GM23338 (cell line): ENCODE data around the gene TGDS. TPM values are rescaled to one million over a fixed set of nuclear protein-coding genes. Genes with fewer than 3 reads are reported as not detected.

ENCODE experiments used
- ATAC-seq: fragments of 200-7000 bp; cut with Tn5 transposase; 3 replicates; pipeline ENCODE4 v1.9.1; 2020
- DNase-seq: peaks from one replicate; pipeline ENCODE4 v3.0.0-alpha.2; 2015; ENCODE audit warnings: low spot score
- H2AFZ ChIP-seq: fragments of 200-600 bp; sonication (generic); 2 replicates; pipeline ENCODE4 v1.8.0; 2016; ENCODE audit warnings: antibody characterized with exemption, mild to moderate bottlenecking, moderate library complexity
- H3F3A ChIP-seq: fragments of 200-600 bp; sonication (generic); replicated peaks from 2 replicates; pipeline ENCODE4 v1.8.0; 2017; ENCODE audit warnings: antibody characterized with exemption, mixed run types, low read depth
- H3K27ac ChIP-seq: fragments of 200-600 bp; sonication (generic); 2 replicates; pipeline ENCODE4 v1.6.1; 2016; ENCODE audit warnings: low read depth
- H3K27me3 ChIP-seq: fragments of 200-600 bp; sonication (generic); 2 replicates; pipeline ENCODE4 v1.8.0; 2016; ENCODE audit warnings: mild to moderate bottlenecking, mixed run types, moderate library complexity; ENCODE audit not compliant: insufficient read depth
- H3K36me3 ChIP-seq: fragments of 200-600 bp; sonication (generic); 2 replicates; pipeline ENCODE4 v1.8.0; 2016; ENCODE audit warnings: mild to moderate bottlenecking; ENCODE audit not compliant: insufficient read depth
- H3K4me1 ChIP-seq: fragments of 200-600 bp; sonication (generic); 2 replicates; pipeline ENCODE4 v1.8.0; 2016; ENCODE audit warnings: mild to moderate bottlenecking, moderate library complexity; ENCODE audit not compliant: insufficient read depth
- H3K4me2 ChIP-seq: fragments of 200-600 bp; sonication (generic); 2 replicates; pipeline ENCODE4 v1.7.1; 2017; ENCODE audit warnings: mixed run types
- H3K4me3 ChIP-seq: fragments of 200-600 bp; sonication (generic); 2 replicates; pipeline ENCODE4 v1.6.1; 2016; ENCODE audit warnings: mixed run types
- H3K79me2 ChIP-seq: fragments of 200-600 bp; sonication (generic); replicated peaks from 2 replicates; pipeline ENCODE4 v1.8.0; 2017; ENCODE audit warnings: mild to moderate bottlenecking; ENCODE audit not compliant: insufficient read depth
- H3K9me2 ChIP-seq: fragments of 200-600 bp; sonication (generic); 2 replicates; pipeline ENCODE4 v1.8.0; 2017; ENCODE audit not compliant: insufficient read depth
- H4K20me1 ChIP-seq: fragments of 200-600 bp; sonication (generic); replicated peaks from 2 replicates; pipeline ENCODE4 v1.8.0; 2017; ENCODE audit warnings: mild to moderate bottlenecking; ENCODE audit not compliant: insufficient read depth
- H3K27ac Mint-ChIP-seq: 2 replicates; pipeline ENCODE4 v1.8.0; 2020; ENCODE audit warnings: inconsistent platforms, mild to moderate bottlenecking, moderate library complexity, mixed read lengths
- H3K27me3 Mint-ChIP-seq: 3 replicates; pipeline ENCODE4 v1.8.0; 2022; ENCODE audit warnings: low read depth, mild to moderate bottlenecking, moderate library complexity, mixed read lengths, inconsistent platforms; ENCODE audit not compliant: insufficient read depth, poor library complexity
- H3K36me3 Mint-ChIP-seq: 3 replicates; pipeline ENCODE4 v1.8.0; 2021; ENCODE audit warnings: low read depth, mild to moderate bottlenecking, inconsistent platforms, moderate library complexity, mixed read lengths
- H3K4me1 Mint-ChIP-seq: 3 replicates; pipeline ENCODE4 v1.8.0; 2020; ENCODE audit warnings: mild to moderate bottlenecking, inconsistent platforms, mixed read lengths
- H3K4me3 Mint-ChIP-seq: 3 replicates; pipeline ENCODE4 v1.8.0; 2021; ENCODE audit warnings: moderate library complexity, mild to moderate bottlenecking, inconsistent platforms, mixed read lengths
- H3K9me3 Mint-ChIP-seq: 3 replicates; pipeline ENCODE4 v1.8.0; 2020; ENCODE audit warnings: moderate library complexity, mild to moderate bottlenecking, inconsistent platforms, mixed read lengths
- EZH2phosphoT487 ChIP-seq: fragments of 200-600 bp; sonication (generic); IDR thresholded peaks from one replicate; pipeline ENCODE4 v1.8.1; 2018; ENCODE audit warnings: antibody characterized with exemption; ENCODE audit not compliant: unreplicated experiment
- JUNB ChIP-seq: IDR thresholded peaks from one replicate; pipeline ENCODE4 v1.6.1; 2016; ENCODE audit warnings: antibody characterized with exemption; ENCODE audit not compliant: unreplicated experiment
- NANOG ChIP-seq: IDR thresholded peaks from 2 replicates; pipeline ENCODE4 v1.6.1; 2016; ENCODE audit warnings: antibody characterized with exemption, borderline replicate concordance
- ZNF114 ChIP-seq: fragments of 250-450 bp; sonication (Bioruptor Pico); IDR thresholded peaks from 2 replicates; pipeline ENCODE4 v1.5.0; 2020; ENCODE audit warnings: mild to moderate bottlenecking, moderate library complexity
- ZNF331 ChIP-seq: fragments of 250-450 bp; sonication (Bioruptor Pico); IDR thresholded peaks from 2 replicates; pipeline ENCODE4 v1.5.0; 2020; ENCODE audit warnings: low read depth, mild to moderate bottlenecking, moderate library complexity
- polyA plus RNA-seq: library from polyadenylated mRNA; unstranded; fragments of >200 nt; fragmentation: Nextera tagmentation; extraction: Ambion mirVana; gene quantifications from 2 replicates; pipeline ENCODE4 v1.2.1, GENCODE V29; 2016
- total RNA-seq: library from RNA; depleted of rRNA; stranded (reverse); fragments of >200 nt; shearing (Covaris generic); gene quantifications from 2 replicates; pipeline ENCODE4 v1.2.3, GENCODE V29; 2014
- TF ChIP-seq, protein P1 (sequence below): fragments of 250-450 bp; sonication (Bioruptor Pico); IDR thresholded peaks from 2 replicates; pipeline ENCODE4 v1.5.0; 2020; ENCODE audit warnings: mild to moderate bottlenecking, moderate library complexity
- TF ChIP-seq, protein P2 (sequence below), 2 experiments: fragments of 200-600 bp in 1 of 2; sonication (generic) in 1 of 2; conservative IDR thresholded peaks; 2 replicates each; pipeline versions ENCODE4 v1.5.1 to v1.6.1; 2016 to 2017; ENCODE audit warnings: antibody characterized with exemption in 2 of 2, low read depth in 2 of 2, mild to moderate bottlenecking in 2 of 2, moderate library complexity in 1 of 2

TGDS gene
- total and polyA plus RNA-seq, 2 experiments from 2014 or later, result 18.4 to 19.6 TPM

DNA sequence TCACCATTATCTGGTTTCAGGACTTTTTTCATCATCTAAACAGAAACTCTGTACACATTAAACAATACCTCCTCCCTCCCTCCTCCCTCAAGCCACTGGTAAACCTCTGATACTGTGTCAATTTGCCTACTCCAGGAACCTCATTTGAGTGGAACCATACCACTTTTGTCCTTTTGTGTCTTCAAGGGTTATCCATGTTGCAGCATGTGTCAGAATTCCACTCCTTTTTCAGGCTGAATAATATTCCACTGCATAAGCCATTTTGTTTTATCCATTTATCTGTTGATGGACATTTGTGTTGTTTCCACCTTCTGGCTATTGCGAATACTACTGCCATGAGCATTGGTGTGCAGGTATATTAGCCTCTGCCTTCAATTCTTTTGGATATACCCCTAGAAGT is 27.5 kb downstream of the TGDS start:
- ATAC-seq (no peak), DNase-seq (no peak)
- Mint-ChIP-seq H3K9me3 (no peaks in the 10 kb centered on the region), H3K27ac (no peak overlapping the region), H3K27me3 (no peaks in the 10 kb centered on the region), H3K4me3 (no peak overlapping the region), H3K4me1 (no peaks in the 10 kb centered on the region; the same call in 2 of the 3 replicates), H3K36me3 (peaks cover 35% of the 10 kb centered on the region)
- Histone ChIP-seq H3K4me2 (no peak overlapping the region), H4K20me1 (no peaks in the 10 kb centered on the region; the same call in 1 of the 2 replicates), H3K4me3 (no peak overlapping the region), H3K27ac (no peak overlapping the region), H3K9me2 (no peaks in the 10 kb centered on the region), H3K79me2 (no peaks in the 10 kb centered on the region), H3K27me3 (no peaks in the 10 kb centered on the region), H3K4me1 (no peaks in the 10 kb centered on the region), H2AFZ (no peak overlapping the region), H3F3A (no peaks in the 10 kb centered on the region), H3K36me3 (peaks cover 4% of the 10 kb centered on the region; the same call in 1 of the 2 replicates)
- TF ChIP-seq ZNF331 (CRISPR knock-in tag) (no peak), EZH2phosphoT487 (no peak), JUNB (no peak), ZNF114 (CRISPR knock-in tag) (no peak), NANOG (no peak)
- TF ChIP-seq, protein P1, sequence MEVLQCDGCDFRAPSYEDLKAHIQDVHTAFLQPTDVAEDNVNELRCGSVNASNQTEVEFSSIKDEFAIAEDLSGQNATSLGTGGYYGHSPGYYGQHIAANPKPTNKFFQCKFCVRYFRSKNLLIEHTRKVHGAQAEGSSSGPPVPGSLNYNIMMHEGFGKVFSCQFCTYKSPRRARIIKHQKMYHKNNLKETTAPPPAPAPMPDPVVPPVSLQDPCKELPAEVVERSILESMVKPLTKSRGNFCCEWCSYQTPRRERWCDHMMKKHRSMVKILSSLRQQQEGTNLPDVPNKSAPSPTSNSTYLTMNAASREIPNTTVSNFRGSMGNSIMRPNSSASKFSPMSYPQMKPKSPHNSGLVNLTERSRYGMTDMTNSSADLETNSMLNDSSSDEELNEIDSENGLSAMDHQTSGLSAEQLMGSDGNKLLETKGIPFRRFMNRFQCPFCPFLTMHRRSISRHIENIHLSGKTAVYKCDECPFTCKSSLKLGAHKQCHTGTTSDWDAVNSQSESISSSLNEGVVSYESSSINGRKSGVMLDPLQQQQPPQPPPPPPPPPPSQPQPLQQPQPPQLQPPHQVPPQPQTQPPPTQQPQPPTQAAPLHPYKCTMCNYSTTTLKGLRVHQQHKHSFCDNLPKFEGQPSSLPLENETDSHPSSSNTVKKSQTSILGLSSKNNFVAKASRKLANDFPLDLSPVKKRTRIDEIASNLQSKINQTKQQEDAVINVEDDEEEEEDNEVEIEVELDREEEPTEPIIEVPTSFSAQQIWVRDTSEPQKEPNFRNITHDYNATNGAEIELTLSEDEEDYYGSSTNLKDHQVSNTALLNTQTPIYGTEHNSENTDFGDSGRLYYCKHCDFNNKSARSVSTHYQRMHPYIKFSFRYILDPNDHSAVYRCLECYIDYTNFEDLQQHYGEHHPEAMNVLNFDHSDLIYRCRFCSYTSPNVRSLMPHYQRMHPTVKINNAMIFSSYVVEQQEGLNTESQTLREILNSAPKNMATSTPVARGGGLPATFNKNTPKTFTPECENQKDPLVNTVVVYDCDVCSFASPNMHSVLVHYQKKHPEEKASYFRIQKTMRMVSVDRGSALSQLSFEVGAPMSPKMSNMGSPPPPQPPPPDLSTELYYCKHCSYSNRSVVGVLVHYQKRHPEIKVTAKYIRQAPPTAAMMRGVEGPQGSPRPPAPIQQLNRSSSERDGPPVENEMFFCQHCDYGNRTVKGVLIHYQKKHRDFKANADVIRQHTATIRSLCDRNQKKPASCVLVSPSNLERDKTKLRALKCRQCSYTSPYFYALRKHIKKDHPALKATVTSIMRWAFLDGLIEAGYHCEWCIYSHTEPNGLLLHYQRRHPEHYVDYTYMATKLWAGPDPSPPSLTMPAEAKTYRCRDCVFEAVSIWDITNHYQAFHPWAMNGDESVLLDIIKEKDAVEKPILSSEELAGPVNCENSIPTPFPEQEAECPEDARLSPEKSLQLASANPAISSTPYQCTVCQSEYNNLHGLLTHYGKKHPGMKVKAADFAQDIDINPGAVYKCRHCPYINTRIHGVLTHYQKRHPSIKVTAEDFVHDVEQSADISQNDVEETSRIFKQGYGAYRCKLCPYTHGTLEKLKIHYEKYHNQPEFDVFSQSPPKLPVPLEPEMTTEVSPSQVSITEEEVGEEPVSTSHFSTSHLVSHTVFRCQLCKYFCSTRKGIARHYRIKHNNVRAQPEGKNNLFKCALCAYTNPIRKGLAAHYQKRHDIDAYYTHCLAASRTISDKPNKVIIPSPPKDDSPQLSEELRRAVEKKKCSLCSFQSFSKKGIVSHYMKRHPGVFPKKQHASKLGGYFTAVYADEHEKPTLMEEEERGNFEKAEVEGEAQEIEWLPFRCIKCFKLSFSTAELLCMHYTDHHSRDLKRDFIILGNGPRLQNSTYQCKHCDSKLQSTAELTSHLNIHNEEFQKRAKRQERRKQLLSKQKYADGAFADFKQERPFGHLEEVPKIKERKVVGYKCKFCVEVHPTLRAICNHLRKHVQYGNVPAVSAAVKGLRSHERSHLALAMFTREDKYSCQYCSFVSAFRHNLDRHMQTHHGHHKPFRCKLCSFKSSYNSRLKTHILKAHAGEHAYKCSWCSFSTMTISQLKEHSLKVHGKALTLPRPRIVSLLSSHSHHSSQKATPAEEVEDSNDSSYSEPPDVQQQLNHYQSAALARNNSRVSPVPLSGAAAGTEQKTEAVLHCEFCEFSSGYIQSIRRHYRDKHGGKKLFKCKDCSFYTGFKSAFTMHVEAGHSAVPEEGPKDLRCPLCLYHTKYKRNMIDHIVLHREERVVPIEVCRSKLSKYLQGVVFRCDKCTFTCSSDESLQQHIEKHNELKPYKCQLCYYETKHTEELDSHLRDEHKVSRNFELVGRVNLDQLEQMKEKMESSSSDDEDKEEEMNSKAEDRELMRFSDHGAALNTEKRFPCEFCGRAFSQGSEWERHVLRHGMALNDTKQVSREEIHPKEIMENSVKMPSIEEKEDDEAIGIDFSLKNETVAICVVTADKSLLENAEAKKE, result no peak

DNA sequence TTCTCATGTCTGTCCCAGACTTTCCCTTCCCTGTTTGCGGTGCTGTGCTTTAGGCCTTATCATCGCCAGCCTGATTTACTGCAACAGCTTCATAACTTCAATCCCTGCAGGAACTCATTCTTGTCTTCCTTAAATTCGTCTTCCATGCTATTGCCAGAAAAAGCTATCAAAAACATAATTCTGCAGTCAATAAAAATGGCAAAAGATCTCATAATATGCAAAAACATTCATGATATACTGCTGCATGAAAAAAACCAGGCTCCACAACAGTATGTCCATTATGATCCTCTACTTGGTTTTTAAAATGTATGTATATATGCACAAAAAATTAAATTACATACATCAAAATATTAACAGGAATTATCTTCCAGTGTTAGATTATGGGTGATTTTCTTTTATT is 28.4 kb downstream of the TGDS start:
- Histone ChIP-seq H4K20me1 (no peaks in the 10 kb centered on the region), H3K4me1 (no peaks in the 10 kb centered on the region), H3K4me3 (no peak overlapping the region), H3K79me2 (no peaks in the 10 kb centered on the region), H3K27ac (no peak overlapping the region), H2AFZ (no peak overlapping the region), H3K4me2 (no peak overlapping the region), H3K36me3 (peaks cover 4% of the 10 kb centered on the region; the same call in 1 of the 2 replicates), H3K27me3 (no peaks in the 10 kb centered on the region), H3F3A (no peaks in the 10 kb centered on the region), H3K9me2 (no peaks in the 10 kb centered on the region)
- Mint-ChIP-seq H3K27me3 (no peaks in the 10 kb centered on the region), H3K27ac (no peak overlapping the region), H3K36me3 (peaks cover 28% of the 10 kb centered on the region), H3K4me3 (no peak overlapping the region), H3K9me3 (no peaks in the 10 kb centered on the region), H3K4me1 (no peaks in the 10 kb centered on the region; the same call in 2 of the 3 replicates)
- DNase-seq, result no peak
- ATAC-seq, result no peak
- TF ChIP-seq, protein P2, sequence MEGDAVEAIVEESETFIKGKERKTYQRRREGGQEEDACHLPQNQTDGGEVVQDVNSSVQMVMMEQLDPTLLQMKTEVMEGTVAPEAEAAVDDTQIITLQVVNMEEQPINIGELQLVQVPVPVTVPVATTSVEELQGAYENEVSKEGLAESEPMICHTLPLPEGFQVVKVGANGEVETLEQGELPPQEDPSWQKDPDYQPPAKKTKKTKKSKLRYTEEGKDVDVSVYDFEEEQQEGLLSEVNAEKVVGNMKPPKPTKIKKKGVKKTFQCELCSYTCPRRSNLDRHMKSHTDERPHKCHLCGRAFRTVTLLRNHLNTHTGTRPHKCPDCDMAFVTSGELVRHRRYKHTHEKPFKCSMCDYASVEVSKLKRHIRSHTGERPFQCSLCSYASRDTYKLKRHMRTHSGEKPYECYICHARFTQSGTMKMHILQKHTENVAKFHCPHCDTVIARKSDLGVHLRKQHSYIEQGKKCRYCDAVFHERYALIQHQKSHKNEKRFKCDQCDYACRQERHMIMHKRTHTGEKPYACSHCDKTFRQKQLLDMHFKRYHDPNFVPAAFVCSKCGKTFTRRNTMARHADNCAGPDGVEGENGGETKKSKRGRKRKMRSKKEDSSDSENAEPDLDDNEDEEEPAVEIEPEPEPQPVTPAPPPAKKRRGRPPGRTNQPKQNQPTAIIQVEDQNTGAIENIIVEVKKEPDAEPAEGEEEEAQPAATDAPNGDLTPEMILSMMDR (conservative IDR thresholded peaks at IDR 0.05; ENCODE audit: low read depth in 2 of 2), result no peak
